Measurements from ENCODE around the gene TMEM140.
"Not testable (repeated sequence)": the region's sequence is repeated elsewhere in the genome, so short reads cannot be mapped to it uniquely, and the experiment has no call there.

Gene TMEM140

DNA sequence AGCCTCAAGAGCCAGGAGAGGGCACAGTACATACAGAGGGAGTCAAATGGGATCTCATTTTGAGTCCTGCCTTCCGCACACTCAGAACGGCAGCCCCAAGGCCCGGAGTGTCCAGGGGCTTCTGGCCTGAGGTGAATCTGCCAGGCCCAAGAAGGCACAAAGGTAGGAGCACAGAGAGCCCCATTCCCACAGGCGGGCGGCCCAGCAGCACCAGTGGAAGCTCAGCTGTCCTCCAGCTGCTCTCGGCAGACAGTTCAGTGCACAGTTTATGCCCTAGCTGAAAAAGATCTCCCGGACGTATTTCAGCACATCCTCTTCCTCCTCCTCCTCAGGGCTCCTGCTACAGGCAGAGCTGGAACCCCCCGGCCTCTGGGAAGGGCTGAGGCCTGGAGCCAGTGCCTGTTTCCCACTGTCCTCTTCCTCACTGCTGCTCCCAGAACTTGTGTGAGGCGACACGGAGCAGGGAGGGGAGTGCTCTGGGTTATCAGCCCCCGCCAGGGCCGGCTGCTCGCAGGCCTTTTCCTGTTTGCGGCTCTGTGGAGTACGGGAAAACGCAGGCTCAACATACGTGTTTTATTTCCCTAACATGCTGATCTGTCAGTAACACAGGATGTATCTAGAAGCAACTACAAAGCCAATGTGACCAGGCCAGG is 18.6 kb downstream of the TMEM140 start:
- no peak for DNase-seq (ENCODE audit: low read depth, low spot score)
- peaks cover 2% of the 10 kb centered on the region; the same call in 1 of the 2 replicates for H3K9me3 ChIP-seq (ENCODE audit: control insufficient read depth, insufficient read depth, low read length)
- peaks cover 24% of the 10 kb centered on the region for H3K36me3 ChIP-seq (ENCODE audit: control insufficient read depth, insufficient read depth, low read length)
- H3K4me1 ChIP-seq (ENCODE audit: control insufficient read depth, insufficient read depth, low read length) = no peaks in the 10 kb centered on the region
- H3K27me3 ChIP-seq (ENCODE audit: control insufficient read depth, insufficient read depth, low read length) = no peaks in the 10 kb centered on the region
- no peak overlapping the region for H3K27ac ChIP-seq (ENCODE audit: low read length)
- no peak overlapping the region for H3K4me3 ChIP-seq (ENCODE audit: low read length)
- WGBS (ENCODE audit: insufficient coverage, insufficient read length) = no CpG with 5 or more reads among the region's 18 CpGs

DNA sequence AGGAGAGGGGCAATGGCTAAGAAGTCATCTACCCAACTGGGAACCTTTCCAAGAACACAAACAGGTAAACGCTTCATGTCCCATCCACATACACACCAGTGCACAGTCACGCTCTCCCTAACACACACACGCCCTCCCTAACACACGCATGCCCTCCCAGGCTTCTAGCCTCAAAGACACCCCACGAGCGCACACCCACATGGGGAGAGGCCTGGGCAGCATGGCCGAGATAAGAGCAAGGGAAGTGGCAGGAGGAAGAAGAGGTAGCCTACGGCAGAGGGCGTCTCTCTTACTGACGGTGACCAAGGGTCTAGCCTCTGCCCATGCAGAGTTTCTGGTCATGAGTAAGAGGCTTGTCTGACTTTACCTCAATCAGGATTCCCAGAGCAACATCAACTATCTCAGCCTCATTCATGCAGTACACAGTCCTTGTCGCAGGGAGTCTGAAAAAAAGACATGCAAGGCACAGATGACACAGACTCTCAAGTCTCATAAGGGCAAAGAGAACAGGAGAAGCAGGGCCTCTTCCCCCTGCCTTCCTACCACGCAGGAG is 19.6 kb downstream of the TMEM140 start:
- Histone ChIP-seq H3K4me3 (ENCODE audit: low read length) (no peak overlapping the region), H3K27me3 (ENCODE audit: control insufficient read depth, insufficient read depth, low read length) (no peaks in the 10 kb centered on the region), H3K9me3 (ENCODE audit: control insufficient read depth, insufficient read depth, low read length) (peaks cover 2% of the 10 kb centered on the region; the same call in 1 of the 2 replicates), H3K4me1 (ENCODE audit: control insufficient read depth, insufficient read depth, low read length) (no peaks in the 10 kb centered on the region), H3K27ac (ENCODE audit: low read length) (no peak overlapping the region), H3K36me3 (ENCODE audit: control insufficient read depth, insufficient read depth, low read length) (peaks cover 24% of the 10 kb centered on the region)
- WGBS (ENCODE audit: insufficient coverage, insufficient read length) = 100% methylated on average over 3 of the region's 12 CpGs
- no peak for DNase-seq (ENCODE audit: low read depth, low spot score)

DNA sequence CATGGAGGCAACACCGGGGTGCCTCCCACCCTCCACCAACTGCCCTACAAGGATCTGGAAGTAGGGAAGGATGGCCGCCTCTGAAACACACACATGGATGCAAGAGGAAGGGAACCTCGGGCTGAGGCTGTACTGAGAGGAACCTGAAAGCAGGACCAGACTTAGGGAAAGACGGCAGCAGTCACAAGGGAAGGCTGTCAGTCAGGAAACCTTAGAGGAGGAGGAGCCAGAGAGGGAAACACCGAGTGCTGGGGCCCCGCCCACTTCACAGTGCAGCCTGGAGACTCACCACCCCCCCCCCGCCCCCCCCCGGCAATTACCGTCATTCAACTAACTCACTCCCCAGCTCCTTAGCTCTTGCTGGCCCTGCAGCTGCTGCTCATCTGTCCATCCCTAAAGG is 20.1 kb downstream of the TMEM140 start:
- no peaks in the 10 kb centered on the region for H3K4me1 ChIP-seq (ENCODE audit: control insufficient read depth, insufficient read depth, low read length)
- no peak overlapping the region for H3K4me3 ChIP-seq (ENCODE audit: low read length)
- H3K36me3 ChIP-seq (ENCODE audit: control insufficient read depth, insufficient read depth, low read length) = peaks cover 24% of the 10 kb centered on the region
- H3K27me3 ChIP-seq (ENCODE audit: control insufficient read depth, insufficient read depth, low read length) = no peaks in the 10 kb centered on the region
- no peak for DNase-seq (ENCODE audit: low read depth, low spot score)
- H3K27ac ChIP-seq (ENCODE audit: low read length) = no peak overlapping the region
- no CpG with 5 or more reads among the region's 9 CpGs for WGBS (ENCODE audit: insufficient coverage, insufficient read length)
- peaks cover 2% of the 10 kb centered on the region; the same call in 1 of the 2 replicates for H3K9me3 ChIP-seq (ENCODE audit: control insufficient read depth, insufficient read depth, low read length)

DNA sequence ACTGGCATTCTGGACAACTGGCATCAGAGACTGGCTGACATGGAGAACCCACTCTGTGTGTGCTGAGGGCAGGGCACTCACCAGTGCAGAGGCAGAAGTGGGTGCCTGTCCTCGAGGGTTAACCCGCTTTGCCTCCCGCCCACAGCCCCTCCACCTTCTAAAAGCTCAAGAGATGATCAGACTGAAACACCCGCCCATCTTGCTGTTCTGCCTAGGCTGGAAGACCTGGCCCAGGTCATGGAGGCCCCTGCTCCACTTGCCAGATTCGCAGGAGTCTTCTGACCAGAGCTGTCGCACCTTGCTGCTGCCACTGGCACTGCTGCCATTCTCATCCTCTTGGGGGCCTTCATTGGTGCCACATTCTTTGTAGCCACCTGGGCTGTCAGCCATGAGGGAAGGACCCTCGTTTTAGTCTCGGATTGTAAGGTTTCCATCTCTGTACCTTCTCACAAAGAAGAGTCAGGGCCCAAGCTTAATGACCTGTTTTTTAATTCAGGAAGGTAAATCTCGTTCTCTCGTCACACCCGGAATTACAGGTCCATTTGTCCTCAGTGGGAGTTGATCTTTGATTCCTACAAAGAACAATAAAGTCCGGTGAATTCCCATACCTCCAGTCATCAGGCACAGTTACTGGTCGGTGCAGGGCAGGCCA is 20.7 kb downstream of the TMEM140 start:
- Histone ChIP-seq H3K36me3 (ENCODE audit: control insufficient read depth, insufficient read depth, low read length) (peaks cover 24% of the 10 kb centered on the region), H3K9me3 (ENCODE audit: control insufficient read depth, insufficient read depth, low read length) (peaks cover 2% of the 10 kb centered on the region; the same call in 1 of the 2 replicates), H3K4me3 (ENCODE audit: low read length) (no peak overlapping the region), H3K27me3 (ENCODE audit: control insufficient read depth, insufficient read depth, low read length) (no peaks in the 10 kb centered on the region), H3K27ac (ENCODE audit: low read length) (no peak overlapping the region), H3K4me1 (ENCODE audit: control insufficient read depth, insufficient read depth, low read length) (no peaks in the 10 kb centered on the region)
- DNase-seq (ENCODE audit: low read depth, low spot score) = no peak
- no CpG with 5 or more reads among the region's 13 CpGs for WGBS (ENCODE audit: insufficient coverage, insufficient read length)

DNA sequence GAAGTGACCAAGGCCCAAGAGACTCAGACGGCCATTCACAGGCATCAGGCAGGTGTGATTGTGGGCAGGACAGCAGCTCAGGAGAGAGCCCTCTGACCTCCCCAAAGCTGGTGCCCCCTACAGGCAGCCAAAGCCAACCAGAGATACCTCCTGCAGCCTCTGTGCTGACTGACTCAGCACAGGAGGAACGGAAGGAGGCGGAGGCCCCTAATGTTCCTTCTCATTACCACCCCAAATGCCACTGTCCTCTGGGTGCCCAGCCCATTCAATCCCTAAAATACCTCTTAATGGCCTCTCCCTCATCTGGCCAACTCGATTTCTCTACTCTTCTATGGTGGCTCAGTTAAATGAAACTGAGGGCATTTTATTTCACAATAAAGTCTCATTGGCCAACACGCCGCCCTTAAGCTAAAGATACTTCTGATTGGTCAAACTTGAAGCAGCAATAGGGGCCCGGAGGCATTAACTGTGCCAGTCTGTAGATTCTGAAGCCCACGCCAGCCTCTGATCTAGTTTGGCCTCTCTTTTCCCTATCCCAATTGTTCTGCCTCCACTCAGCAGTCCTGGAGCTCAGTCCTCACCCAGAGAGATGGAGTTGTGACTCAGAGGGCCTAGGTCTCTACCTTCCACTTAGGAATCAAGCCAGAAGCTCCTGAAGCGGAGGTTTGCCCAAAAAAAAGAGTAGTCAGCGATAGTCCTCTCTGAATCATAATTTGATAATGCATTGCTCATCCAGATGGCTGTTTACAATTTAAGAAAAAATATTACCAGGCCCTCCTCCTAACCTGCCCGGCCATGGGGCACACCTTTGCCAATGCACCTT is 21.5 kb downstream of the TMEM140 start:
- Histone ChIP-seq H3K36me3 (ENCODE audit: control insufficient read depth, insufficient read depth, low read length) (peaks cover 24% of the 10 kb centered on the region), H3K9me3 (ENCODE audit: control insufficient read depth, insufficient read depth, low read length) (no peaks in the 10 kb centered on the region), H3K27me3 (ENCODE audit: control insufficient read depth, insufficient read depth, low read length) (no peaks in the 10 kb centered on the region), H3K4me3 (ENCODE audit: low read length) (peak overlapping the region; percentile 74; the same call in 1 of the 2 replicates), H3K27ac (ENCODE audit: low read length) (no peak overlapping the region), H3K4me1 (ENCODE audit: control insufficient read depth, insufficient read depth, low read length) (no peaks in the 10 kb centered on the region)
- no CpG with 5 or more reads among the region's 11 CpGs for WGBS (ENCODE audit: insufficient coverage, insufficient read length)
- no peak for DNase-seq (ENCODE audit: low read depth, low spot score)

DNA sequence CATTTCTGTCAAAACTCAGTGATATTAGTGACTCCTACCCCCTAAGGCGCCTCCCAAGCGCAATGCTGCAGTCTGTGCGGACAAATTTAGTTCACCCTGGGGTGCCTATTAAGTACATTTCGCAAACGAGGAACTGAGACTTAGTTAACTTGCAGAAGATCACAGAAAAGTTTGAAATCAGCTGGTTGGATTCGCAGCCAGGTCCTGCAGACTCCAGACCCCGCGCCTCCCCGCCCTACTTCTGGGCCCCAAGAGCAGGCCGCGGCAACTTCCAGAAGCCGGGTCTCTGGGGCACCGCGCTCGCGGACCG is 22.0 kb downstream of the TMEM140 start:
- no CpG with 5 or more reads among the region's 17 CpGs for WGBS (ENCODE audit: insufficient coverage, insufficient read length)

DNA sequence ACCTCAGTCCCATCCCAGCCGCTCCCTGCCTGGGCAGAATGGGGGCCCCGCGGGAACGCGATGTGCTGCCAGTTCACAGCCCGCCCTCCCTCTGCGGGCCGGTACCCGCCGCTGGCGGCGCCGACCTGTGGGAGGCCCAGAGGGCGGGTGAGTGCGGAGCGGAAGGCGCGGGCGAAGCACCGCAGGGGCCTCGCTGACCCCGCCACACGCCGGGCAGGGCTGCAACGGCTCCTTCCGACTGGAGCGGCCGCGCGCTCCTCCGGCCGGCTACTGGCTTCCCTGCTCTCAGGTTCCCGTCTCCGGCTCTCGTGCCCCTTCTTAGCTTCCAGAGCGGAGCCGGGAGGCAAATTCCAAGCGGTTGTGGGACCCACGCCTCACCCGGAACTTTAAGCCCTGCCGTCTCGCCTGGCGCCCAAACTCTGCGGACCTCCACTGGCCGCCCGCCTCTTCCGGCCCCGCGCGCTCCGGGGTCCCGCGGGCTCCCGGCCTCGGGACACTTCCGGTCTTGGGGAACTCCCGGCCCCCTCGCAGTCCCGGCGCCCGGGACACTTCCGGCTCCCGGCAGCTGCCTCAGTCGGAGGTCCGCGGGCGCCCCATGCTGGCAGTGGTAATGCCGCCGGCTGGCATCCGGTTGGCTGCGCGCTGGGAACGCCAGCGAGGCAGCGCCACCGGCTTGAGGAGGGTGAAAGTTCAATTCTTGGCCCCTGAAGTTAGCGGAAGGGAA is 22.6 kb downstream of the TMEM140 start, which contains the start of gene CYREN:
TSS of gene CYREN (minus strand) at position 434 of the 724 bp plus-strand sequence. CDS start 1,785 bp downstream, outside the sequence.
- peaks cover 19% of the 10 kb centered on the region for H3K36me3 ChIP-seq (ENCODE audit: control insufficient read depth, insufficient read depth, low read length)
- H3K4me1 ChIP-seq (ENCODE audit: control insufficient read depth, insufficient read depth, low read length) = no peaks in the 10 kb centered on the region
- H3K9me3 ChIP-seq (ENCODE audit: control insufficient read depth, insufficient read depth, low read length) = no peaks in the 10 kb centered on the region
- peak; percentile 47 for DNase-seq (ENCODE audit: low read depth, low spot score)
- no peaks in the 10 kb centered on the region for H3K27me3 ChIP-seq (ENCODE audit: control insufficient read depth, insufficient read depth, low read length)
- WGBS (ENCODE audit: insufficient coverage, insufficient read length) = no CpG with 5 or more reads among the region's 77 CpGs
- no peak within 1 kb of the TSS for H3K27ac ChIP-seq (ENCODE audit: low read length)
- peak within 1 kb of the TSS; percentile 74 for H3K4me3 ChIP-seq (ENCODE audit: low read length)

More for the DNA sequence above, 22.0 kb downstream of the TMEM140 start:
- H3K4me1 ChIP-seq (ENCODE audit: control insufficient read depth, insufficient read depth, low read length) = no peaks in the 10 kb centered on the region
- no peak overlapping the region for H3K27ac ChIP-seq (ENCODE audit: low read length)
- DNase-seq (ENCODE audit: low read depth, low spot score) = no peak
- H3K9me3 ChIP-seq (ENCODE audit: control insufficient read depth, insufficient read depth, low read length) = no peaks in the 10 kb centered on the region
- peaks cover 19% of the 10 kb centered on the region for H3K36me3 ChIP-seq (ENCODE audit: control insufficient read depth, insufficient read depth, low read length)
- H3K27me3 ChIP-seq (ENCODE audit: control insufficient read depth, insufficient read depth, low read length) = no peaks in the 10 kb centered on the region
- peak overlapping the region; percentile 74 for H3K4me3 ChIP-seq (ENCODE audit: low read length)

DNA sequence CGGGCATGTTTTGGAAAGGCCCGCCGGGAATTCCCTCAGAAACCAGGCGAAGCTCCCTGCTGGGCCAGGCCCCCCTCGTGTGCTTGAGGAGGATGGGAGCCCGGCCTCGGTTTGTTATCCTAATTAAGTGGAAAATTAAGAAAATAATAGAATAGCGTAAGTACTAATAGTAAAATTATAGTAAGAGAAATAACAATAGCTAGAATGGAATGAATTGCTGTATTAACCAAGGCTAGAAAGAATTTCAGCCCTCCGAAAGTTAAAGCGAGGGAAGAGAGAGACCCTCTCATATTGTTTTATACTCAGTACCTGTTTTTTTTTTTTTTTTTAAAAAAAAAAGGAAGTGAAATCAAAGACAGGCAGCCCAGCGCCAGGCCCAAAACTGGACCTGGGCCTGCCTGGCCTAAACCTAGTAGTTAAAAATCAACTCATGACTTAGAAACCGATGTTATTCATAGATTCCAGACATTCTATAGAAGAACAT is 23.2 kb downstream of the TMEM140 start:
- not testable (repeated sequence) for H3K4me1 ChIP-seq (ENCODE audit: control insufficient read depth, insufficient read depth, low read length); H3K9me3 ChIP-seq (ENCODE audit: control insufficient read depth, insufficient read depth, low read length); DNase-seq (ENCODE audit: low read depth, low spot score); H3K27me3 ChIP-seq (ENCODE audit: control insufficient read depth, insufficient read depth, low read length); H3K27ac ChIP-seq (ENCODE audit: low read length)
- peak overlapping the region; percentile 74; the same call in 1 of the 2 replicates for H3K4me3 ChIP-seq (ENCODE audit: low read length)
- peaks cover 19% of the 10 kb centered on the region for H3K36me3 ChIP-seq (ENCODE audit: control insufficient read depth, insufficient read depth, low read length)
- no CpG with 5 or more reads among the region's 12 CpGs for WGBS (ENCODE audit: insufficient coverage, insufficient read length)

DNA sequence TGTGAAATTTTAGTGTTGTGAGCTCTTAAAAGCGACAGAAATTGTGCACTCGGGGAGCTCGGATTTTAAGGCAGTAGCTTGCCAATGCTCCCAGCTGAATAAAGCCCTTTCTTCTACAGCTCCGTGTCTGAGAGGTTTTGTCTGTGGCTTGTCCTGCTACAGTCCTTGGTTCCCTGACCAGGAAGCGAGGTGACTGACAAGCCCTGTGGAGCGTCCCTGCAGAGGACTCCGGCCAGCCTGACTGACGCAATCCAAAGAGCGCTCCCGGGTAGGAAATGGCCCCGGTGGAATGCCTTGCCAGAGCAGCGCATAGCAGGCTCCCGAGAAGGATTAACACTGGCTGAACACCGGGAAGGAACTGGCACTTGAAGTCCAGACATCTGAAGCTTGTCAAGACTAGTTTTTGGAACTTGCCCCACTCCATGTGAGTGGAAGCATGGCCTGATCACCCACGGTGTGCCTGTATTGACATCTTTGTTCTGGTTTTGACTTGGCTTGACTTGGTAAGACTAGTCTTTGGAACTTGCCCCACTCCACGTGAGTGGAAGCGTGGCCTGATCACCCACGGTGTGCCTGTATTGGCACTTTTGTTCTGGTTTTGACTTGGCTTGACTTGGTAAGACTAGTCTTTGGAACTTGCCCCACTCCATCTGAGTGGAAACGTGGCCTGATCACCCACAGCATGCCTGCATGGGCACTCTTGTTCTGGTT is 23.9 kb downstream of the TMEM140 start:
- not testable (repeated sequence) for H3K4me3 ChIP-seq (ENCODE audit: low read length); H3K27ac ChIP-seq (ENCODE audit: low read length); H3K4me1 ChIP-seq (ENCODE audit: control insufficient read depth, insufficient read depth, low read length); H3K9me3 ChIP-seq (ENCODE audit: control insufficient read depth, insufficient read depth, low read length); DNase-seq (ENCODE audit: low read depth, low spot score); H3K27me3 ChIP-seq (ENCODE audit: control insufficient read depth, insufficient read depth, low read length)
- no CpG with 5 or more reads among the region's 19 CpGs for WGBS (ENCODE audit: insufficient coverage, insufficient read length)
- peaks cover 15% of the 10 kb centered on the region for H3K36me3 ChIP-seq (ENCODE audit: control insufficient read depth, insufficient read depth, low read length)
